IPS-18a (cell line): Measurements from ENCODE around the gene RNF115.
"Not testable (repeated sequence)": the region's sequence is repeated elsewhere in the genome, so short reads cannot be mapped to it uniquely, and the experiment has no call there.

Experiments
- H3K27ac ChIP-seq: one replicate; pipeline ENCODE4 v1.5.1; 2013; ENCODE audit warnings: low read length
- H3K27me3 ChIP-seq: one replicate; pipeline ENCODE4 v1.6.1; 2013; ENCODE audit warnings: mild to moderate bottlenecking, low read length; ENCODE audit not compliant: control insufficient read depth, insufficient read depth
- H3K36me3 ChIP-seq: one replicate; pipeline ENCODE4 v1.6.1; 2013; ENCODE audit warnings: low read depth, low read length; ENCODE audit not compliant: control insufficient read depth
- H3K4me1 ChIP-seq: one replicate; pipeline ENCODE4 v1.6.1; 2013; ENCODE audit warnings: low read depth, low read length; ENCODE audit not compliant: control insufficient read depth
- H3K4me3 ChIP-seq: one replicate; pipeline ENCODE4 v1.5.1; 2013; ENCODE audit warnings: low read length
- H3K9ac ChIP-seq: one replicate; pipeline ENCODE4 v1.6.1; 2013; ENCODE audit warnings: mild to moderate bottlenecking, low read length, moderate library complexity
- H3K9me3 ChIP-seq: one replicate; pipeline ENCODE4 v1.6.1; 2013; ENCODE audit warnings: low read depth, low read length; ENCODE audit not compliant: control insufficient read depth

RNF115 gene

DNA sequence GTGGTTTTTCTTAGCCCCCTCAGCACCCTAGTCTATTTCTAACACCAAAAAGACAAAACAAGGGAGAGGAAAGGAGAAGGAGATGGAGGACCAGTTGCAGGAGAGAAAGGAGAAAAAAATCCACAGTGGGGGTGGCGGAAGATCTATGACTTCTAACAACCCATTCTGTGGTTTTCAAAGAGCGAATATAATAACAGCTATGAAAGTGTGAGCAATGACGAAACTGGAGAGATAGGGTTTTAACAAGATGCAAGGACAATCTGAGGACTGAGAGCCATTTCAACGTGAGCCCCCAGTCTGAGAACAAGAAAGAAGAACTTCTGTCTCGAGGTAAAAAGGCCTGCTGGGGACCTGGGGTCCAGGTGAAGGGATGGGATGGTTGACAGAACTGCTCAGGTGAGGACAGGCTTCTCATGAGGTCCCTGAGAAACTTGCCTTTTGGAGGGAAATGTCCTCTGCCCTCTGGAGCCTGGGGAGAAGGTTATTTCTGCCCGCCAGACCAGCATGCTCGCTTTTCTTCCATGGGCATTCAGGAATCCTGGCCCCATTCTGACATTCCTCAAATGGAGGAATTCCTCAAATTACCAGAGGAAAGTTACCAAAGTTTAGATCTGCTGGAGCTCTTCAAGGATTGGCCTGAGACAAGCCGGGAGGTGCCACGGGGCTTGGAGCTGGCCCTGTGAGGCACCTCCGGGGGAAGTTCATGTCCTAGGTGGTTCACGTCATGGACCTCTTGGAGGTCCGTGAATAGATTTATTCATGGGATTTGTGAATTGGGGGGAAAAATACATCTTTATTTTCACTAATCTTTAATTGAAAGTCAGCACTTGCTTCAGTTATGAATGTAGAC is 104.4 kb downstream of the RNF115 start, which contains the start of gene CD160:
Gene CD160, plus strand, starts transcription at position 270 of the 850 bp plus-strand sequence. CDS start 8,829 bp downstream, outside the sequence.
- H3K27ac ChIP-seq: no peak within 1 kb of the TSS
- H3K9ac ChIP-seq: no peak within 1 kb of the TSS
- peaks cover 8% of the 10 kb centered on the region for H3K4me1 ChIP-seq
- no peak within 1 kb of the TSS for H3K4me3 ChIP-seq
- no peaks in the 10 kb centered on the region for H3K36me3 ChIP-seq
- peaks cover 16% of the 10 kb centered on the region for H3K27me3 ChIP-seq
- H3K9me3 ChIP-seq: no peaks in the 10 kb centered on the region

DNA sequence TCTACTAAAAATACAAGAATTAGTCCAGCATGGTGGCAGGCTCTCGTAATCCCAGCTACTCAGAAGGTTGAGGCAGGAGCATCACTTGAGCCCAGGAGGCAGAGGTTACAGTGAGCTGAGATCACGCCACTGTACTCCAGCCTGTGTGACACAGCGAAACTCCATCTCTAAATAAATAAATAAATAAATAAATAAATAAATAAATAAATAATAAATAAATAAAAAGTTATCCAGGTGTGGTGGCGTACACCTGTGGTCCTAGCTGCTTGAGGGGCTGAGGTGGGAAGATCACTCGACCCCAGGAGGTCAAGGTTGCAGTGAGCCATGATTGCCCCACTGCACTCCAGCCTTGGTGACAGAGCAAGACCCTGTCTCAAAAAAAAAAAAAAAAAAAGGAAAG is 105.4 kb downstream of the RNF115 start:
- H3K36me3 ChIP-seq, H3K4me1 ChIP-seq, H3K27ac ChIP-seq, H3K4me3 ChIP-seq, H3K9ac ChIP-seq, H3K9me3 ChIP-seq: not testable (repeated sequence)
- peaks cover 16% of the 10 kb centered on the region for H3K27me3 ChIP-seq

DNA sequence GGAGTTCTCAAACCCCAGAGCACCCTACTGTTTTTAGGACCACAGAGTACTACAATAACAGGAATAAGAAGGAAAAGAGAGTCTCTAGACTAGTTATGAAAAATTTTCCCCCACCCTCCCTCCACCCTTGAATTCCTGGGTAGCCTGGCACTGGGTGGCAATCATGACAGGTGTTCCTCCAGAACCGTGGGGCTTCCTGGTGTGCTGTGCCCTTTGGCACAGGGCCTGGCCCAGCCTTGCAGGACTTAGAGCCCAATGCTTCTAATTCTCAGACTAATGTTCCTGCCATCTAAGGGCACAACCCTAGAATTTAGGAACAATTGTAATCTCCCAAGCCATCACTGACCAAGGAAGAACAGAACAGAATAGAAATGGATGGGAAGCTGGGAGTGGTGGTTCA is 106.1 kb downstream of the RNF115 start:
- no peaks in the 10 kb centered on the region for H3K9me3 ChIP-seq
- no peak overlapping the region for H3K27ac ChIP-seq
- H3K4me3 ChIP-seq: no peak overlapping the region
- H3K27me3 ChIP-seq: peaks cover 16% of the 10 kb centered on the region
- H3K9ac ChIP-seq: no peak overlapping the region
- H3K4me1 ChIP-seq: peaks cover 8% of the 10 kb centered on the region
- no peaks in the 10 kb centered on the region for H3K36me3 ChIP-seq

DNA sequence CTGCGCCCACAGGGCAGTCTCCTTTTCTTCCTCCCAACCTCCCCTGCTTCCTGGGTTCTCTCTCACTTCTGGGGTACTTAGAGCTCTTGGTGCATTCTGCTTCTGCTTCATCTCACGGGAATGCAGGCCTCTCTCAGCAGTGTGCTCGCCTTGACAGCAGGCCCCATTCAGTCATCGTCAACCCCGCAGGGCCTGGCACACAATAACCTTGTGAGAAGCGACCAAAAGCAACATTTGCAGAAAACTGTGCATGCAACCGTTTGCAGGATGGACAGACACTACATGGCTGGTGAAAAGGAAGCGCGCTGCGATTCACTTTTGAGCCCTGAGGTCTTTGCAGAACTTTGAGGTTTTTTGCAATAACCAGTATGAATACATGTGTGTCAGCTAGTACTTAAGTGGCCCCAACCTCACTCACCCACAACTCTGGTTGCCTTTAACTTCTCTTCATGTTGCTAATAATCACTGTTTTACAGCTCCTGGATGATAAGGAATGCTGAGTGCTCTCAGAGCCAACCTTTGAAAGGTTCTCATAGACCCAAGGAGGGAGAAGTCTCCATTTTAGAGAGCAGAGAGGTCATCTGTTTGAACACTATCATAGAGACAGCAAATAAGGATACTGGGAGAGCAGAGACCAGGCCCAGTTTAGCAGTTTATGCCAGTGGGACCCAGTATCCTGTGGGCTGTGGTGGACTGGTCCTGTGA is 107.1 kb downstream of the RNF115 start:
- H3K27ac ChIP-seq: no peak overlapping the region
- peaks cover 16% of the 10 kb centered on the region for H3K27me3 ChIP-seq
- H3K4me1 ChIP-seq: peaks cover 8% of the 10 kb centered on the region
- H3K9me3 ChIP-seq: no peaks in the 10 kb centered on the region
- H3K4me3 ChIP-seq: no peak overlapping the region
- H3K36me3 ChIP-seq: no peaks in the 10 kb centered on the region
- H3K9ac ChIP-seq: no peak overlapping the region

DNA sequence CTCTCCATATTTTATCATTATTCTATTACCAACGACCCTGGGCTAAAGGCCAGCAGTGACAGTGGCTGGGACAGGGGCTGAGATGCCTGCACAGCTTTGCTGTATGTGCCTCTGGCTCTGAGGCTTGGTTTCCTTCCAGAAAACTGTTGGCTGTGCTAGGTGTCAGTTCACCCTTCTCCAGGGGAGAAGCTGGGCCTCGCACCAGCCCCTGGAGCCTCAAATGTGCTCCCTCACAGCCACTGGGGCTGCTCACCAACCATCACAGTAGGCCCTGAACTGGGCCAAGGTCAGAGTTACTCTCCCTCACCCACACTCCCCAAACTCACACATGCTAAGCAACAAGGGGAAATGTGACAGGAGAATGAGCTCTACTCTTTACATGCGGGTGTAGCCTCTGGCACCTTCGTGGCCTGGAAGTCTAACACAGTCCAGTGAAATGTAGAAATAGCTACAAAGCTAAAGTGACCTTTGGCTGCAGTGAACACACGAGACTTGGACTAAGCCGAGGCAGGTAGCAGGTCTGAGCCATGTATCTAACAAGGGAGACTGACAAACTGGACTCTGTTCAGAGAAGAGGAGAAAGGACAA is 109.3 kb downstream of the RNF115 start:
- H3K9ac ChIP-seq: no peak overlapping the region
- no peak overlapping the region for H3K4me3 ChIP-seq
- H3K4me1 ChIP-seq: peaks cover 4% of the 10 kb centered on the region
- H3K27ac ChIP-seq: no peak overlapping the region
- H3K27me3 ChIP-seq: no peaks in the 10 kb centered on the region
- no peaks in the 10 kb centered on the region for H3K9me3 ChIP-seq
- H3K36me3 ChIP-seq: no peaks in the 10 kb centered on the region

- H3K27me3 ChIP-seq: no peaks in the 10 kb centered on the region
- H3K9me3 ChIP-seq: no peaks in the 10 kb centered on the region
- no peak overlapping the region for H3K9ac ChIP-seq
- no peak overlapping the region for H3K4me3 ChIP-seq
- peaks cover 11% of the 10 kb centered on the region for H3K4me1 ChIP-seq
- H3K36me3 ChIP-seq: no peaks in the 10 kb centered on the region
- H3K27ac ChIP-seq: no peak overlapping the region
These were observed 112.7 kb downstream of the RNF115 start for GRCh38 chr1:145711213-145711651.

DNA sequence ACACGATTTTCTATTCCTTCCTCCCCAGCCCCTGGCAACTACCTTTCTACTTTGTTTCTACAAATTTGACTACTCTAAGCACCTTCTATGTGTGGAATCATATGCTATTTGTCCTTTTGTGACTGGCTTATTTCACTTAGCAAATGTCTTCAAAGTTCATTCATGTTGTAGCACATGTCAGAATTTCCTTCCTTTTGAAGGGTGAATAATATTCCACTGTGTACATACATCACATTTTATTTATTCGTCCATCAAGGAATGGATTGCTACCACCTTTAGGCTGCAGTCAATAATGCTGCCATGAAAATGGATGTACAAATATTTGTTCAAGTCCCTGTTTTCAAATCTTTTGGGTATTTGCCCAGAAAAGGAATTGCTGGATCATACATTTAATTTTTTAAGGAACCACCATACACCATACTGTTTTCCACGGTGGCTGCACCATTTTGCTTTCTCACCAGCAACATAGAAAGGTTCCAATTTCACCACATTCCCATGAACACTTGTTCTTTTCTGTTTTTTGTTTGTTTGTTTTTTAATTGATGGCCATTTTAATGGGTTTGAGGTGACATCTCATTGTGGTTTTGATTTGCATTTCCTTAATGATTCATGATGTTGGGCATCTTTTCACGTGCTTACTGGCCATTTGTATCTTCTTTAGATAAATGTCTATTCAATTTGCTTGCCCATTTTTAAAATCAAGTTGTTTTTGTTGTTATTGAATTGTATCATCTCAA is 113.4 kb downstream of the RNF115 start:
- Histone ChIP-seq H3K4me3 (no peak overlapping the region), H3K36me3 (no peaks in the 10 kb centered on the region), H3K9ac (no peak overlapping the region), H3K27me3 (no peaks in the 10 kb centered on the region), H3K27ac (no peak overlapping the region), H3K4me1 (peaks cover 11% of the 10 kb centered on the region), H3K9me3 (no peaks in the 10 kb centered on the region)

DNA sequence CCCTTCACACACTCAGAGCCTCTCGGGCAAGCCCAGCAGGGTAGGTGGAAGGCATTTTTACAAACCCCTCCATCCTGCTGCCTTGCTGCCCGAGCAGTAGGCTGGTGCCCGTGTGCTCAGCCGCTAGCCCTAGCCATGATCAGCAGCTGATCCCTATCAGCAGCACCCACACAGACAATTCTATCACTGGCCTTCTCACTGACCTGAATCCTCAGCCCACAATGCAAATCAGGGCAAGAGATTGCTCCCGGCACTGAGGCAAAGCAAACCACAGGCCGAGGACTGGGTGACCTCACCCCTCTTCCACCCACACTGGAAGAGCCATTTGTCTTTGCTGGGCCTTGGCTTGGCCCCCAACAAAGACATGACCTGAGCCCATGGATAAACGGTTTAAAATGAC is 115.8 kb downstream of the RNF115 start:
- no peaks in the 10 kb centered on the region for H3K36me3 ChIP-seq
- H3K9me3 ChIP-seq: no peaks in the 10 kb centered on the region
- no peak overlapping the region for H3K4me3 ChIP-seq
- no peak overlapping the region for H3K9ac ChIP-seq
- H3K4me1 ChIP-seq: peaks cover 11% of the 10 kb centered on the region
- no peaks in the 10 kb centered on the region for H3K27me3 ChIP-seq
- H3K27ac ChIP-seq: no peak overlapping the region

DNA sequence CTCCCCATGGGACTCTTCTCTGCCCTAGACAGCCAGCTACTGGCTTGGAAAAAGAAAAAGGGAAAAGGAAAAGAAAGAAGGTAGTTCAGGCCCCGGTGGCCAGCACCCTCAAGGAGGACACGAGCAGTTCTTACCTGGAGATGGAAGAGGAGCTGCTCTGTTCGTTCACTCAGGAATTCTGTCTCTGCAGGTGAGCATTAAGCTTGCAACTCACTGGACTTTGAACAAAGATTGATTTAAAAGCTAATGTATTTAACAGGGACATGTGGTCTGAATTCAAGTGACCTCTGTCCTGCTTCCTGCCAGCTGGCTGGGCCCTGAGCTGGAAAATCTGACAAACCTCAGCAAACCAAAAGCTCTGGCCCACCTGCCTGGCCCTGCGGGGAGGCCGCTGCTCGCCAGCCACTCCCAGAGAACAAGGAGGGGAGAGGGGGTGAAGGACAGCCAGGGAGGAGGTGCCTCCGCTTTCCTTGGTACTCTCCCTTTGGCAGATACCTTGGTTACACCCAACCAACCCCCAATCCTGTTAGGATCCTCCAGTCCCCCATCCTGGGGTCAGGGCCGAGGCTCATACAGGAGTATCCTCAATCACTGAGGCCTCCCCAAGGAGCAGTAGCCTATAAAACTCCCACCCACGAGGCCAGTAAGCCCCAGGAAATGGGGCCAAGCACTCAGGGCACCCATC is 116.6 kb downstream of the RNF115 start, which contains the start of gene PDZK1:
Gene PDZK1, minus strand, starts transcription at position 186 of the 685 bp plus-strand sequence. CDS start 19,347 bp downstream, outside the sequence.
- Histone ChIP-seq H3K36me3 (no peaks in the 10 kb centered on the region), H3K9me3 (no peaks in the 10 kb centered on the region), H3K27me3 (no peaks in the 10 kb centered on the region), H3K27ac (no peak within 1 kb of the TSS), H3K9ac (no peak within 1 kb of the TSS), H3K4me1 (peaks cover 11% of the 10 kb centered on the region), H3K4me3 (no peak within 1 kb of the TSS)

GRCh38 chr1:145706086-145706664 is 117.7 kb downstream of the RNF115 start:
- H3K27ac ChIP-seq: no peak overlapping the region
- no peak overlapping the region for H3K9ac ChIP-seq
- H3K27me3 ChIP-seq: no peaks in the 10 kb centered on the region
- no peaks in the 10 kb centered on the region for H3K9me3 ChIP-seq
- no peak overlapping the region for H3K4me3 ChIP-seq
- peaks cover 11% of the 10 kb centered on the region for H3K4me1 ChIP-seq
- no peaks in the 10 kb centered on the region for H3K36me3 ChIP-seq
